ENCODE results near the gene ACTR6. TPM values are rescaled to one million over a fixed set of nuclear protein-coding genes. Genes with fewer than 3 reads are reported as not detected.

Gene ACTR6
- total and polyA plus RNA-seq, 2 donors = 36.8 to 39.9 TPM

DNA sequence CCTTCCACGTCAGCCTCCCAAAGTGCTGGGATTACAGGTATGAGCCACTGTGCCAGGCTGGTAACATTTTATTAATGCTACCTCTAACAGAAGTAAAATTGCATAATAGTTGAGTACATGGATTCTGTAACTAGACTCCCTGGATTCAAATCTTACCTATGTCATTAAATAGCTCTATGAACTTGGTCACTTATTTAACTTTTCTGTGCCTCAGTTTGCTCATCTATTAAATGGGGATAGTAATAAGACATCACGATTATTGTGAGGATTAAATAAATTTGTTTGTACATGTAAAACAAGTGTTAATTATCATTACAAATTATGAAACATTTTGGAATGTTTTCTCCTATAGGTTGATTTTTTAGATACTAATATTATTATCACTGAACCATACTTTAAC is 6.7 kb downstream of the ACTR6 start:
- Histone ChIP-seq H3K27ac (ENCODE audit: low read depth in 1 of 2, low read length in 1 of 2) (no peak overlapping the region), H3K4me3 (ENCODE audit: low read length in 2 of 2) (no peak overlapping the region), H3K27me3 (ENCODE audit: control insufficient read depth in 2 of 2, insufficient read depth in 1 of 2, low read length in 1 of 2) (no peaks in the 10 kb centered on the region), H3K9me3 (ENCODE audit: control insufficient read depth in 2 of 2, insufficient read depth in 1 of 2, low read length in 1 of 2) (no peaks in the 10 kb centered on the region), H3K36me3 (ENCODE audit: control insufficient read depth in 2 of 2, insufficient read depth in 2 of 2, low read length in 1 of 2) (peaks cover 14 to 29% of the 10 kb centered on the region in 2 donors), H3K4me1 (ENCODE audit: control insufficient read depth in 2 of 2, insufficient read depth in 2 of 2, low read length in 2 of 2) (no peaks in the 10 kb centered on the region)
- no peak for DNase-seq (ENCODE audit: low read depth in 6 of 9, low spot score in 9 of 9)
- over 99% methylated on average over 2 of the region's 2 CpGs for WGBS

DNA sequence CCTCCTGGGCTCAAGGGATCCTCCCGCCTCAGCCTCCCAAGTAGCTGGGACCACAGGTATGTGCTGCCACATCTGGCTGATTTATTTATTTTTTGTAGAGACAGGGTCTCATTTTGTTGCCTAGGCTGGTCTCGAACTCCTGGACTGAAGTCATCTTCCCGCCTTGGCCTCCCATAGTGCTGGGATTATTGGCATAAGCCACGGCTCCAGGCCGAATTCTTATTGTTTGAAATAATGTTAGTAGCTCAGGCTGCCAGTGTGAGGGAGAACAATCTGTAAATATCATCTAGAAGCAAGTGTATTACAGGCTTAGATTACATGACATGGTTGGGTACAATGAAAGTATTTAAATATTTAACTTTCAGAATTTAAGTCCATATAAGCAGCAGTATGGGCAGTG is 8.2 kb downstream of the ACTR6 start:
- H3K36me3 ChIP-seq (ENCODE audit: control insufficient read depth in 2 of 2, insufficient read depth in 2 of 2, low read length in 1 of 2) = peaks cover 19 to 35% of the 10 kb centered on the region in 2 donors
- no peaks in the 10 kb centered on the region for H3K4me1 ChIP-seq (ENCODE audit: control insufficient read depth in 2 of 2, insufficient read depth in 2 of 2, low read length in 2 of 2)
- H3K27ac ChIP-seq (ENCODE audit: low read depth in 1 of 2, low read length in 1 of 2) = no peak overlapping the region
- 98% methylated on average over 5 of the region's 5 CpGs for WGBS
- DNase-seq (ENCODE audit: low read depth in 6 of 9, low spot score in 9 of 9) = no peak
- H3K27me3 ChIP-seq (ENCODE audit: control insufficient read depth in 2 of 2, insufficient read depth in 1 of 2, low read length in 1 of 2) = no peaks in the 10 kb centered on the region
- H3K4me3 ChIP-seq (ENCODE audit: low read length in 2 of 2) = no peak overlapping the region
- no peaks in the 10 kb centered on the region for H3K9me3 ChIP-seq (ENCODE audit: control insufficient read depth in 2 of 2, insufficient read depth in 1 of 2, low read length in 1 of 2)

DNA sequence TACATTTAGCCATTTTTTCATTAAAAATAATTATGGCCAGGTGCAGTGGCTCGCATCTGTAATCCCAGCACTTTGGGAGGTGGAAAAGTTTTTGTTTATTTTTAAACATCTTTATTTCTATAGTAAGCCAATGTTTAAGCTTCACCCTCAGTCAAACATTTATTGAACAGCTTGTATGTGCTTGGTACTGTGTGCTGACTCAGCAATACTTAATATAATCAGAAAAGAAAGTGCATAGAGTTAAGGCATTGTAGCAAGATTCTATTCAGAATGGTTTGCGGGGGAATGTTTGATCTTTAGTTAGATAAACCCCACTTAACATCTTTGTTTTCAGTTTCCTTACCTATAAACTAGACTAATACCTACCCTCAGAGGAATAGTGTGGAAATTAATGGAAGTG is 11.1 kb downstream of the ACTR6 start:
- peaks cover 19 to 42% of the 10 kb centered on the region in 2 donors for H3K36me3 ChIP-seq (ENCODE audit: control insufficient read depth in 2 of 2, insufficient read depth in 2 of 2, low read length in 1 of 2)
- H3K27me3 ChIP-seq (ENCODE audit: control insufficient read depth in 2 of 2, insufficient read depth in 1 of 2, low read length in 1 of 2) = no peaks in the 10 kb centered on the region
- no peak overlapping the region for H3K27ac ChIP-seq (ENCODE audit: low read depth in 1 of 2, low read length in 1 of 2)
- no peaks in the 10 kb centered on the region for H3K9me3 ChIP-seq (ENCODE audit: control insufficient read depth in 2 of 2, insufficient read depth in 1 of 2, low read length in 1 of 2)
- H3K4me1 ChIP-seq (ENCODE audit: control insufficient read depth in 2 of 2, insufficient read depth in 2 of 2, low read length in 2 of 2) = no peaks in the 10 kb centered on the region
- WGBS = 97% methylated on average over 2 of the region's 2 CpGs
- DNase-seq (ENCODE audit: low read depth in 6 of 9, low spot score in 9 of 9) = no peak
- no peak overlapping the region for H3K4me3 ChIP-seq (ENCODE audit: low read length in 2 of 2)

DNA sequence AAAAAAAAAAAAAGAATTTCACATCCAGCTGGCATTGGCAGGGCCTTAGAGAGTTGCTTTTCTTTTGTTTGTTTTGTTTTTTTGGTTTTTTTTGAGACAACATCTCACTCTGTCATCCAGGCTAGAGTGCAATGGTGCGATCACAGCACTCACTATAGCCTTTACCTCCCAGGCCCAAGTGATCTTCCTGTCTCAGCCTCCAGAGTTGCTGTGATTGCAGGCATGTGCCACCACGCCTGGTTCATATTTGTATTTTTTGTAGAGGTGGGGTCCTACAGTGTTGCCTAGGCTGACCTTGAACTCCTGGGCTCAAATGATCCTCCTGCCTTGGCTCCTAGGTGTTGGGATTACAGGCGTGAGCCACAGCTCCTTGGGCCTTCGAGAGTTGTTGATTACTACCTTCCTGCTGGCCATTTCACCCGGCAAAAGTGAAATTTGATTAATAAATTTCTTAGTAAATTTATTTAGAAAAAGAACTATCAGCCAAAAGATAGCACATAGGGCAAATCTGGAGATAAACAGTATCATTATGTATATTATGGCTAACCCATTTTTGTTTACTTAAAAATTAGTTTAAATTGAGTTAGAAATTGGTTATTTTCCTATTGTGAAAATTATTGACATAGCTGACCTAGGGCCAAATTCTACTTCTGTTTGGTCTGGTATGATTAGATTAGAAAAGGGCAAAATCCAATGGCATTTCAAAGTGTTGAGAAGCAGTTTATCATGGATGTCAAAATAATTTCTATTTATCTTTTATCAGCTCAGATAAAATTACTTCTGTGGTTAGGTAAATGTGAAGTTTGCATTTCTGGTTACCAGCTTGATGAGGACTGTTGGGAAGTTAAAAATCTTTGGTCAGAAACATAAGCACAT is 12.6 kb downstream of the ACTR6 start:
- no peaks in the 10 kb centered on the region for H3K4me1 ChIP-seq (ENCODE audit: control insufficient read depth in 2 of 2, insufficient read depth in 2 of 2, low read length in 2 of 2)
- H3K36me3 ChIP-seq (ENCODE audit: control insufficient read depth in 2 of 2, insufficient read depth in 2 of 2, low read length in 1 of 2) = peaks cover 17 to 36% of the 10 kb centered on the region in 2 donors
- no peak for DNase-seq (ENCODE audit: low read depth in 6 of 9, low spot score in 9 of 9)
- H3K27me3 ChIP-seq (ENCODE audit: control insufficient read depth in 2 of 2, insufficient read depth in 1 of 2, low read length in 1 of 2) = no peaks in the 10 kb centered on the region
- no peak overlapping the region for H3K27ac ChIP-seq (ENCODE audit: low read depth in 1 of 2, low read length in 1 of 2)
- no peaks in the 10 kb centered on the region for H3K9me3 ChIP-seq (ENCODE audit: control insufficient read depth in 2 of 2, insufficient read depth in 1 of 2, low read length in 1 of 2)
- WGBS = 98% methylated on average over 5 of the region's 5 CpGs
- no peak overlapping the region for H3K4me3 ChIP-seq (ENCODE audit: low read length in 2 of 2)

DNA sequence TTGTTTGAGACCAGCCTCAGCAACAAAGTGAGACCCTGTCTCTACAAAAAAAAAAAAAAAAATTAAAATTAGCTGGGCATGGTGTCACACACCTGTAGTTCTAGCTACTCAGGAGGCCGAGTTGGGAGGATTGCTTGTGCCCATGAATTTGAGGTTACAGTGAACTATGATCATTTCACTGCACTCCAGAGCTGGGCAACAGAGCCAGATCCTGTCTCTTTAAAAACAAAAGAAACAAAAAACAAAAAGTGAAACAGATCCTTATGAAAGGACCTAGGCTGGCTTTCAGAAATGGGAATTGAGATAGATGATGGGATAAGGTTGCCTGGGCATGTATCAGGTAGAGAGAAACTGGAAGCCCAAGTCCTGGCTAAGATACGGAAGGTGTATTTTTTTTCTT is 13.9 kb downstream of the ACTR6 start:
- no peak overlapping the region for H3K27ac ChIP-seq (ENCODE audit: low read depth in 1 of 2, low read length in 1 of 2)
- peaks cover 17 to 35% of the 10 kb centered on the region in 2 donors for H3K36me3 ChIP-seq (ENCODE audit: control insufficient read depth in 2 of 2, insufficient read depth in 2 of 2, low read length in 1 of 2)
- no peaks in the 10 kb centered on the region for H3K27me3 ChIP-seq (ENCODE audit: control insufficient read depth in 2 of 2, insufficient read depth in 1 of 2, low read length in 1 of 2)
- no peak for DNase-seq (ENCODE audit: low read depth in 6 of 9, low spot score in 9 of 9)
- H3K4me3 ChIP-seq (ENCODE audit: low read length in 2 of 2) = no peak overlapping the region
- 98% methylated on average over 2 of the region's 2 CpGs for WGBS
- H3K4me1 ChIP-seq (ENCODE audit: control insufficient read depth in 2 of 2, insufficient read depth in 2 of 2, low read length in 2 of 2) = no peaks in the 10 kb centered on the region
- no peaks in the 10 kb centered on the region for H3K9me3 ChIP-seq (ENCODE audit: control insufficient read depth in 2 of 2, insufficient read depth in 1 of 2, low read length in 1 of 2)

DNA sequence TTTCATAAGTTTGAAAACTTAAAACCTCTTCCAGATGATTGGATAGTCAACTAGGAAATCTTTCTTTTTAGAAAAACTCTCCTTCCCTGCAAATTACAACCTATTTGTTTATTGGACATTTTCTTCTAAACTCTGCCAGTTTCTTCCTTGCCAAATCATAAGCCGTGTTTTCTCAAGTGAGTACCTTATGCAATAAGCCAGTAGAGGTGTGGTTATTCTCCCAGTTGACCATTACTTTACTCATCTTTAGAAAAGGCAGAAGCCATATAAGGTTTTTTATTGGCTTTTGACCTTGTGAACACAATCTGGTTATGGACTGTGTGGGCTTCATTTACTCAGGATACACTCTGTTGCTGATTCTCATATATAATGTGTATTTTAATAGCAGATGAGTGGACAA is 14.6 kb downstream of the ACTR6 start:
- no peak overlapping the region for H3K27ac ChIP-seq (ENCODE audit: low read depth in 1 of 2, low read length in 1 of 2)
- H3K27me3 ChIP-seq (ENCODE audit: control insufficient read depth in 2 of 2, insufficient read depth in 1 of 2, low read length in 1 of 2) = no peaks in the 10 kb centered on the region
- peaks cover 17 to 40% of the 10 kb centered on the region in 2 donors for H3K36me3 ChIP-seq (ENCODE audit: control insufficient read depth in 2 of 2, insufficient read depth in 2 of 2, low read length in 1 of 2)
- no peak overlapping the region for H3K4me3 ChIP-seq (ENCODE audit: low read length in 2 of 2)
- H3K4me1 ChIP-seq (ENCODE audit: control insufficient read depth in 2 of 2, insufficient read depth in 2 of 2, low read length in 2 of 2) = no peaks in the 10 kb centered on the region
- 95% methylated on average over 1 of the region's 1 CpG for WGBS
- H3K9me3 ChIP-seq (ENCODE audit: control insufficient read depth in 2 of 2, insufficient read depth in 1 of 2, low read length in 1 of 2) = no peaks in the 10 kb centered on the region
- DNase-seq (ENCODE audit: low read depth in 6 of 9, low spot score in 9 of 9) = no peak

DNA sequence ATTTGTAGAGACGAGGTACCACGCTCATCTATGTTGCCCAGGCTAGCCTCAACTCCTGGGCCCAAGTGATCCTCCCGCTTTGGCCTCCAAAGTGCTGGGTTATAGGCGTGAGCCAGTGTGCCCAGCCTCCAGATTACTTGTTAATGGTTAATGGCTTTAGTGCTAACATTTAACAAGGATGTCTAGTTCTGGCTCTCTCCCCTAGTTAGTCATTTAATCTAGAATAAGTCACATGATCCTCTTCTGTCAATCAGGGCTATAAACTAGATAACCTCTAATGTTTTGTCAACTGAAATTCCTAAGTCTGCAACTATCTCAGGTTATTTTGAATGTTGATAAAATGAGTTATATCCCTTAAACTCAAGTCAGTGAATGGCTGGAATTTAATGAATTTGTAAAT is 15.7 kb downstream of the ACTR6 start:
- Histone ChIP-seq H3K27me3 (ENCODE audit: control insufficient read depth in 2 of 2, insufficient read depth in 1 of 2, low read length in 1 of 2) (no peaks in the 10 kb centered on the region), H3K4me1 (ENCODE audit: control insufficient read depth in 2 of 2, insufficient read depth in 2 of 2, low read length in 2 of 2) (no peaks in the 10 kb centered on the region), H3K36me3 (ENCODE audit: control insufficient read depth in 2 of 2, insufficient read depth in 2 of 2, low read length in 1 of 2) (peaks cover 13 to 37% of the 10 kb centered on the region in 2 donors), H3K27ac (ENCODE audit: low read depth in 1 of 2, low read length in 1 of 2) (no peak overlapping the region), H3K9me3 (ENCODE audit: control insufficient read depth in 2 of 2, insufficient read depth in 1 of 2, low read length in 1 of 2) (no peaks in the 10 kb centered on the region), H3K4me3 (ENCODE audit: low read length in 2 of 2) (no peak overlapping the region)
- DNase-seq (ENCODE audit: low read depth in 6 of 9, low spot score in 9 of 9) = no peak
- WGBS = 96% methylated on average over 4 of the region's 4 CpGs

DNA sequence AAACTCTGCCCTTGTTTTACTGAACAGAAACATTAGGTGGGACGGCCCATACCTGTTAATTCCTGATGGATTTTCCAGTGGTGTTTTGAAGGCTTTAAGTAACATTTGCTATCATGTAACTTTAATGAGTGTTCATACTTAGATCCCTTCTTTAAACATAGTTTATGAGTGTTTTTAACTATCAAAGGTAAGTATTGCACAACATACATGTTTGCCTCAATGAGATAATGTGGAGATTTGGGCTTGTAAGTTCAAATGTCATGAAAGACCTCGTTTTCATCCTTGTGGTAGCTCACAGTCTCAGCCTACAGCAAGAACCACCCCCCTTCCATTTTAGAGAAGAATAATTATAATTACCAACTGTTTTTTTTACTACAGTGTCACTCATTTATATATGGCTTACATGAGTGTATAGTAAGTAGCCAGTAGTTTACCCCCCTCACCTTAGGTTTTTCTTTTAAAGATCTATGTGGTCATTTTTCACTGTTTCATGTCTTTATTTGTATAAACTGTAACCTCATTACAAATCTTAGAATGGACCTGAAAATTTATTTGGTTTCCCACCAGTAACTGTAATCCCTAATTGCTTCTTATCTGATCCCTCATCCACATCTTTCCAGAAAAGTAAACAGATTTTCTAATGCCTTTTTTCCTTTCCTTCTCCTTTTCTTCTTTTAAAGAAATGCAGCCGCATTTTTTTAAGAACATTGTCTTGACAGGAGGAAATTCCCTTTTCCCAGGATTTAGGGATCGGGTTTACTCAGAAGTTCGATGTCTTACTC is 18.9 kb downstream of the ACTR6 start:
- Histone ChIP-seq H3K4me1 (ENCODE audit: control insufficient read depth in 2 of 2, insufficient read depth in 2 of 2, low read length in 2 of 2) (no peaks in the 10 kb centered on the region), H3K4me3 (ENCODE audit: low read length in 2 of 2) (no peak overlapping the region), H3K9me3 (ENCODE audit: control insufficient read depth in 2 of 2, insufficient read depth in 1 of 2, low read length in 1 of 2) (no peaks in the 10 kb centered on the region), H3K36me3 (ENCODE audit: control insufficient read depth in 2 of 2, insufficient read depth in 2 of 2, low read length in 1 of 2) (peaks cover 6 to 45% of the 10 kb centered on the region in 2 donors), H3K27ac (ENCODE audit: low read depth in 1 of 2, low read length in 1 of 2) (no peak overlapping the region), H3K27me3 (ENCODE audit: control insufficient read depth in 2 of 2, insufficient read depth in 1 of 2, low read length in 1 of 2) (no peaks in the 10 kb centered on the region)
- no peak for DNase-seq (ENCODE audit: low read depth in 6 of 9, low spot score in 9 of 9)
- WGBS = 96% methylated on average over 5 of the region's 5 CpGs

DNA sequence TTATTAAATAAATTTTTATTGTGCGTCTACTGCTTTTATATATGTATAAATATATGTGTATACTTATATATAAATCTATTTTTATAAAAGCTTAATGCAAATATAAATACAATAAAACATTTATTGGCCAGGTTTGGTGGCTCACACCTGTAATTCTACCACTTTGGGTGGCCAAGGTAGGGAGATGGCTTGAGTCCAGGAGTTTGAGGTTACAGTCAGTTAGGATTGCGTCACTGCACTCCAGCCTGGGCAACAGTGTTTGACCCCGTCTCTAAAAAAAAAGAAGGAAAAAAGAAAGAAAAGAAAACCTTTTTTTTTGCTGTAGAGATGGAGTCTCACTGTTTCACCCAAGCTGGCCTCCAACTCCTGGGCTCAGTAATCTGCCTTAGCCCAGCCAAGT is 20.9 kb downstream of the ACTR6 start:
- no peak overlapping the region for H3K27ac ChIP-seq (ENCODE audit: low read depth in 1 of 2, low read length in 1 of 2)
- H3K27me3 ChIP-seq (ENCODE audit: control insufficient read depth in 2 of 2, insufficient read depth in 1 of 2, low read length in 1 of 2) = no peaks in the 10 kb centered on the region
- no peak for DNase-seq (ENCODE audit: low read depth in 6 of 9, low spot score in 9 of 9)
- H3K4me3 ChIP-seq (ENCODE audit: low read length in 2 of 2) = no peak overlapping the region
- H3K9me3 ChIP-seq (ENCODE audit: control insufficient read depth in 2 of 2, insufficient read depth in 1 of 2, low read length in 1 of 2) = no peaks in the 10 kb centered on the region
- H3K36me3 ChIP-seq (ENCODE audit: control insufficient read depth in 2 of 2, insufficient read depth in 2 of 2, low read length in 1 of 2) = peaks cover 11 to 50% of the 10 kb centered on the region in 2 donors
- 98% methylated on average over 3 of the region's 3 CpGs for WGBS
- H3K4me1 ChIP-seq (ENCODE audit: control insufficient read depth in 2 of 2, insufficient read depth in 2 of 2, low read length in 2 of 2) = no peaks in the 10 kb centered on the region

Measured in thymus (tissue), 11 donors.